ENCODE results near the gene CFAP61.
"Not testable (repeated sequence)": the region's sequence is repeated elsewhere in the genome, so short reads cannot be mapped to it uniquely, and the experiment has no call there.

Gene CFAP61

DNA sequence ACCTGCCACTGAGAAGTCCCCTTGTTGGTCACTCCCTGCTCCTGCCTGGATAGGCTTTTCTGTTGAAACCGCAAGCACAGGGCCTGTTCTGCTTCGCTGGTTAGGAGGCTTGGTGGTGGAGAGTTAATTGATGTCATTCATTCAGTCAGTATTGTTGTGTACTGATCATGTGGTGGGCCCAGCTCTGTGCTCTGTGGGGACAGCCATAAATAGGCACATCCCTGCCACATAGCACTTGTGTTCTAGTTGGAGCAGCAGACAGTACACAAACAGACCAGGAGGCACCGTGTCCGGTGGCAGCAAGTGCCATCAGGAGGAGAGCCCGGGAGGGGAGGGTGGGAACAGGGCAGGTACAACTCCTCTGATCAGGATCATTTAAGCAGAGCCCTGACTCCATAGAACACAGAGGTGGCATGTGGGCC lies 160.4 kb downstream of the CFAP61 start:
- peak; percentile 94 for DNase-seq

DNA sequence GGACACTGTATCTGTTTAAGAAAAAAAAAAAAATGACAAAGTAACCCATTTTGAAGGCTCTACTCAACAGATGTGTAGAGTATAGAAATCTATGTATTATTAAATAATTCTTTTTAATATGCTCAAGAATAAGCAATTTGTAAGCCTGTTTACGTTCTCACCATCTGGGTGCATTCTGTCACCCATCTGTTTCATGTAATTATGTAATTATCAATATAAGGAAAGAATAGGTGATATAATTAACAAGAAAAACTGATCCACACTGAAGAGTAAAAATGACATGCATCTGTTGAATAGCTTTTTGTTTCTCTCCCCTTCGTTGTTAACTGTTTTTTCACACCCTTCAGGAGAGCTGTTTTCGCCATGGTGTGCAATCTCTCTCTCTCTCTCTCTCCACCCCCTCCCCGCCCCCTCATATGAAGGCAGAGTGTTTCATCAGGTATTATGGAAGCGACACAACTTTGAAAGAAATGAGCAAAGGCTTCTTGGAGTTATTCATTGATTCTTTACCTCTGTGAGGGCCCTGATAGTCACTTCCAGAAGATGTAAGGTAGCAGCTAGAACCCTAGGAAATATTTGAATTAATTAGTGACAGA lies 161.3 kb downstream of the CFAP61 start:
- no peak for DNase-seq

DNA sequence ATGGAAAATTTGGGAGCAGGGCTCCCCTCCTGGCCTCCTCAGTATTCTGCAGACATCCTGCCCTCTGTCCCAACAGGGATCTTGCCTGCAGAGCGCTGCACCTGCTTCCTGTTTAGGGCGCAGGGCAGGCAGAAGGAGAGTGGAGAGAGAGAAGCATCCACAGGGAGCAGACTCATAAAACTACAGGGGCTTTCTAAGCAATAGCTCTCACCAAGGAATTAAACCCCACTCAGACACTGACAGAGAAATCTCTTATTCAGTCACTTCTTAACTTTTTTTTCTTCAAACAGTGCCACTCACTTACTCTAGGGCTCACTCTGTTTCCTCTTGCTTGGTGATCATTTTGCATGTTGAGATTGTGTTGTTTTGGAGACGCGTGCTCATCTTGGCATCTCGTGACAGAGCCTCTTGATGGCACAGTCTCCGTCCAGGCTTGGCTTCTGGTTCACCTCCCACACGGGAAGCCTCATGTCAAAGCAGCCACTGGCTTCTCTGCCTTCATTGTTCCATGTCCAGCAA lies 162.5 kb downstream of the CFAP61 start:
- DNase-seq: peak; percentile 86

DNA sequence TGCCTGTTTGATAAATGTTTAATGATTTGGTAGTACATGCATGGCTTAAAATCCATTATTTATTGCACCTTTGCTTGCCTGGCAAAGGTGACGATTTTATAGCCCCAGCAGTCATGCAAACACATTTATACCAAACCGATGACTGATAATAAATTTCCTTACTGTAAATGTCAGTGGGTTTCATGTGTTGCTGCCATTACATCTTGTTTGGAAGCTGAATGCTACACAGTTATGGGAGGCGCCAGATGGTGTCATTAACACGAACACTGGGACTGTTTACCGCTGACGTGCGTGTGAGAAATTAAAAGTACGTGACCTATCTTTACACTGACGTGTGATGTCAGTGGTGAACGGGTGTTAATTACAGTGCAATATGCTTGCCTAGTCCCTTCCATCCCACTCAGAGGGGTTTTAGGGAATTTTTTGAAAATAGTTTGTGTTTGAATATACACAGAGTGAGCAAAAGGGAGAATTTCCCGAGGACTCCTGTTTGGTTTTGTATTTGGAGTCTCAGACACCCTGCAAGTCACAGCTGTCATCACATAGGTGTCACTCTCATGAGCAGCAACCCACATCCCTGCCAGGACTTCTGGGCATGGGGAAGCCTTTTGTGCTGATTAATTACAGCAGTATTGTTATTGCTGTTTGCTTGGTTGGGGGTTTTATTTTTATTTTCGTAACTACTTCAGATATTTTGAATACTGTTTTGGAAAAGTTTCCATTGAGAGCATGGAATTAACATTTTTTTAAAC lies 163.8 kb downstream of the CFAP61 start:
- peak; percentile 95 for DNase-seq

DNA sequence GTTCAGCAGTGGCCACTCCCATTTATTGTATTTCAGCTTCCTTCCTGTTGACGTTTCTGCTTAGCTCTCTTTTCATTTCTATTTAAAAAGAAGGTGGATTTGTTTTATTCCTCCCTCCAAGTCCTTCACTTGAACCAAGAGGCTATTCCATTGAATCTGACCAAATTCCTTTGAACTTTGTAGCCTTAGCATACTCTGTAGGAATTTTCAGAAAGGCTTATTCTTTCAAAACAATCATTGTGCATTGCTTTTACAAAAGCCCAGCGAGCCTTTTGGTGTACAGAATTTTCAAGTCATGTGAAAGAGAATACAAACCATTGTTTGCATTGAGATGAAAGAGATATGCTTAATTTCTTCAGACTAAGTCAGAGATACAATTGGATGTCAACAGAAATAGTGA lies 164.6 kb downstream of the CFAP61 start:
- DNase-seq: no peak

DNA sequence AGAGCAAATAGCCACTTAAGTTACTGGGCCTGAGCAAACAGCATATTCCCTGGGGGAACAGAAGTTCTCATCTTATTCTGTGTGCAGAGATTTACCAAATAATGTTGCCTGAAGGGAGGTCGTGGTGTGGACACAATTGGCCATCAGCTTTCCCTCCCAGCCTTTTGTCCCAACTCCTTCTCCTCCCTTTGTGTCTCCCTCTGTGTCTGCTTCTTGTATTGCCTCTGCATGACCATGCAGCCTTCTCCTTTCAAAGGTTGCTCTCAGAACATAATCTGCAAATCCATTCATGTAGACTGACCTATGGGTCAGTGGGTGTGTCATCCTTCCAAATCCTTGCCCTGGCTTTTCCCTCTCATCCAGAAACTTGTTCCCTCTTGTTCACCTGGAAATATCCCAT lies 165.3 kb downstream of the CFAP61 start:
- no peak for DNase-seq

DNA sequence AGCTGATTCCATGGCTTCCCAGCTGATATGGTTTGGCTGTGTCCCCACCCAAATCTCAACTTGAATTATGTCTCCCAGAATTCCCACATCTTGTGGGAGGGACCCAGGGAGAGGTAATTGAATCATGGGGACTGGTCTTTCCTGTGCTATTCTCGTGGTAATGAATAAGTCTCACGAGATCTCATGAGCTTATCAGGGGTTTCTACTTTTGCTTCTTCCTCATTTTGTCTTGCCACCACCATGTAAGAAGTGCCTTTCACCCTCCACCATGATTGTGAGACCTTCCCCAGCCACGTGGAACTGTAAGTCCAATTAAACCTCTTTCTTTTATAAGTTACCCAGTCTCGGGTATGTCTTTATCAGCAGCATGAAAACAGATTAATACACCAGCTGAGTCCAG lies 165.8 kb downstream of the CFAP61 start:
- DNase-seq: not testable (repeated sequence)

DNA sequence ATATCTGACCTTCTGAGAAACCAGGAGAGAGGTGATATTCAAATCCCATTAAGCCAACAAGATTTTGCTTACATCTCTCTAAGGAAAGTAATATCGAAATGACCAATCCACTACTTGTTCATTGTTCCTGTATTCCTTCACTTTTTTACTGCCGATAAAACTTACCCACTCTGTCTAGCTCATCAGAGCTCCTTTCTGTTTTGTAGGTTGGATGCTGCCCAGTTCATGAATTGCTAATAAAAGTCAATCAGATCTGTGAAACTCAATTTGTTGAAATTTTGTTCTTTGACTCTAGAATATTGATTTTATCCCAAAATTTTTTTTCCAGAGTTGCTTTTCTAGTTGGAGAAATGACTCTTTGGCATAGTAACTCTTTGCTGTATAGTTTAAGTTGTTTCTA lies 166.7 kb downstream of the CFAP61 start:
- no peak for DNase-seq

DNA sequence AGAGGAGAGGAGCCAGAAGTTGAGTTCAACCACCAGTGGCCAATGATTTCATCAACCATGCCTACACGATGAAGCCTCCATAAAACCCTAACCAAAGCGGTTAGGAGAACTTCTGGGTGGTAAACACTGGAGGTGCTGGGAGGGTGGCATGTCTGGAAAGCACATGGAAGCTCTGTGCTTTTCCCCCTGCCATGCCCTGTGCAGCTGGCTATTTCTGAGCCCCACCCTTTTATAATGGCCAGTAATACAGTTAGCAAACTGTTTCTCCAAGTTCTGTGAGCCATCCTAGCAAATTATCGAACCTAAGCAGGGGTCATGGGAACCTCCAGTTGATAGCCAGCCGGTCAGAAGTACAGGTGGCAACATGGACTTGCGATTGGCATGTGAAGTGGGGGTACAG lies 167.8 kb downstream of the CFAP61 start:
- DNase-seq: no peak

DNA sequence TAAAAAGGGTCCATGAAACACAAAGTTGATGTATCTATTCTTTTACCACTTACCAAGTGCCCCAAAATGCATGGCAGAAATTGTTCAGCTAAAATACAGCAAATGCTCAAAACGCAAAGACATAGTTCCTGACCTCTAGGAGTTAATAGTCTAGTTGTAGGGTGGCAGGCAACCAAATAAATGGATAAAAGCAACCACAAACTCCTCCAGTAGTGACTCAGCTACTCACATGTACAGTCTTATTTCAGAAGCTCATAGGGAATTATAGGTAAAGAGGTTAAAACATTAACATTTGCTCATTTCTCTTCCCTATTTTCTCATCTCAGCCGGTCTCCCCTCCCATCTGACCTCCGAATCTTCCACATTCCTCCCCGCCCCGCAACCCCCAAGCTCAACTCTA lies 171.6 kb downstream of the CFAP61 start:
- DNase-seq: no peak

DNA sequence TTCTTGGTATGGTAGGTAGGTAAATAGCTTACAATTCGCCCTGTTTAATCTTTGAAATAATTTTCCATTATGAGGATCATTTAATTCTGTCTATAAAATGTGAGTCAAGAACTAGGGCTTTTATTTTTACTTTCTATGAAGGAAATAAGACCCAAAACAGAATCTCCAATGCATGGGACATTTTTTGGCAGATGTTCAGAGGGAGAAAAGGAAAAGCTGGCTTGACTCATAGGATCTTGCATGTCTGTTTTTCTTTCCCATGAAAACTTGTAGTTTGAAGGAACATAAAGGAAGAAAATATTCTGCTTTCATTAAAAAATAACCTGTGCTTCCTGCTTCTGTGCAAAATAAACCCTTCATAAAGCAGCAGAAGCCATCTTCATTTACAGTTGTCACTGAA lies 172.5 kb downstream of the CFAP61 start:
- DNase-seq: no peak

DNA sequence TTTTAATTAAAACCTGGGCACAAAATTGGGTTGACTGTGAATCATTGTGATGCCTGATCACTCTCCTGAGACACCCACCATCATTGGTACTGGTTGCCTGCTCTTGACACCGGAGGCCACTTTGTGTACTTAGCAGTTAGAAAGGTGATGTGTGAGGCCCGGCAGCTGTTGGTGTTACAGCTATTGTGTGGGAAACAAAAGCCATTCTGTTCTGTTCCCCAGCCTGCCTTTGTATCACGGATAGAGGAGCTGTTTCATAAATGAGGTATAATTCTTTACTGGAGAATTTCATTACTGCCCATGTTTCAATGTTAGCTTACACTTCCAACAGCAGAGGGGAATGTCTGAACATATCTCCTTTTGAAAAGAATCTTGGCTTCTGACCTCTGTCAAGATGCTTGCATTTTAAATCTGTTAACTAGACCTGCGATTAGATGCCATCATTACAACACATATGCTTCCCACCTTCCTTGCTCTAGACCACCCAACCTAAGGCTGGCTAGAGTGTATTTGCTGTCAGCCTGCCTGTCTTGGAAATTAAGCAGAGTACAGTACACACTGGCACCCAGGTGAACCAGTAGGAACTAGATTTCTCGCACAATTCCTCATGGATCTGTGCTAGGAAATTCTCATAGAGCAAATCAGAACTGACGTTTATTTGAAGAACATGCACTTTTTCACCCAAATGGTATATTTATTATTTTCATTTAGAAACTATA lies 173.2 kb downstream of the CFAP61 start:
- peak; percentile 95 for DNase-seq

DNA sequence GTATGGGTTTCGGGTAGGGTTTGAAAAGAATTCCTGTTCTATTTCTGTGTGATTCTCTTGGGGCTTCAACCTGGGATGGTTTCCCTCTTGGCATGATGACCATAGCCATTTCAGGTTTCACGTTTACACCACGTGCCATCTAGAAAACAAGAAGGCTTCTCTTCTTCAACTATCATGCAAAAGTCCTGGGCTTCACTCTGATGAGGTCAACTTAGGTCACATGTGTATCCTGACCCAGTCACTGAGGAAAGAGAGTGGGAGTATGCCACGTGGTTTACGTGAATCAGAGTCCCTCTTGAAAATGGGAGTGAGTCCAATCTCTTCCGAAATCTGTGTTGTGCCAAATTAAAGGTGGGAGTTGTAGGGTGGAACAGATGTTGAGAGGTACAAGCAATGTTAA lies 174.2 kb downstream of the CFAP61 start:
- no peak for DNase-seq

DNA sequence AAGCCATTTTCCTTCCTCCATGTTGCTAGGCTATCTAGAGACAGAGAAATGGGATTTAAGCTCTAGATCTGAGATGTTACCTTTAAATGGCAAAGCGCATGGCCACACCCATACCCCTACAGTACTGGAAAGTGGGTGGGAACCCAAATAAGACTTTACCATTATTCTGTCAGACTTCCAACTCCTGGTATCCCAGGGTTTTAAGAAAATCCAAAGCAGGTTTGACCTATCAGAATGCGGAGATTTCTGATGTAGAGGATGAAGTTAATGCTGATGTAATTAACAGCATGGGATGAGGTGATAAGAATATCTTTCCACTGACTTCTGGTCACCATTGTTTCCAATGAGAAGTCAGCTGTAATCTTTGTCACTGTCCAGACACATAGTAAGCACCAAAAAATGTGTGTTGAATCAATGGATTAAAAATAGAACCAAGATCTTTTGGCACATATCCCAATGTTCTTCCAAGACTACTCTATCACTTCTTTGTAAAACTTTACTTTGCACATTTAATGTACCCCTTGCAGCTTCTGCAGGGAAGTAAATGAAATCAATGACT lies 174.8 kb downstream of the CFAP61 start:
- DNase-seq: no peak

DNA sequence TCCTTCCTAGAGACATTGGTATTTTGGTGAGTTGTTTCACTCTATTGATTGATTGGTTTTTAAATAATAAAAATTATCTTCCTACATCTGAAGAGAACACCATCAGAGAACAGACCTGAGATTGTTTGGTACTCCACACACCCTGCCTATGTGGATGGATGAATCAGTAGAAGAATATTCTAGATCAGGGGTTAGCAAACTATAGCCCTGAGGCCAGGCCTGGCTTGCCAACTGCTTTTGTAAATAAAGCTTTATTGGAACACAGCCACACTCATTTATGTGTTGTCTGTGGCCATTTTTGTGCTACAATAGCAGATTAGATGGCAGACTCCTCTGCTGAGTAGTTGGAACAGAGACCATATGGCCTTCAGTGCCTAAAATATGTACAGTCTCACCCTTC lies 176.0 kb downstream of the CFAP61 start:
- DNase-seq: no peak

DNA sequence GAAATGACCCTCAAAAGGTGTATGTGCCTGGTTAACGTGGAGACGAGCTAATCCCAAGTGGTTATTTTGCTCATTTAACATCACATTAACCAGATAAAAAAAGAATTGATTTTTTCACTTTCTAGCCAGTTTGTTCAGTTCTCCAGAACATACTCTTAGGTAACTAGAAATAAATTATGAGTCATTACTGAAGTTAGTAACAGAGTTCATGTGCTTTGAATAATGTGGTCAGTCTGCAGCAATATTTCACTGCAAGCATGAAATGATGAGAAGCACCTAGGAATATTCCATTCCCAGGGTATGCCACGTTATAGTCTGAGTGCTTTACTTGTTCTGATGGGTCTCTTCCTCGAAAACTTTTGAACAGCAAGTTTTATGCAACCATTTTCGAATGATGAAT lies 177.3 kb downstream of the CFAP61 start:
- DNase-seq: no peak

DNA sequence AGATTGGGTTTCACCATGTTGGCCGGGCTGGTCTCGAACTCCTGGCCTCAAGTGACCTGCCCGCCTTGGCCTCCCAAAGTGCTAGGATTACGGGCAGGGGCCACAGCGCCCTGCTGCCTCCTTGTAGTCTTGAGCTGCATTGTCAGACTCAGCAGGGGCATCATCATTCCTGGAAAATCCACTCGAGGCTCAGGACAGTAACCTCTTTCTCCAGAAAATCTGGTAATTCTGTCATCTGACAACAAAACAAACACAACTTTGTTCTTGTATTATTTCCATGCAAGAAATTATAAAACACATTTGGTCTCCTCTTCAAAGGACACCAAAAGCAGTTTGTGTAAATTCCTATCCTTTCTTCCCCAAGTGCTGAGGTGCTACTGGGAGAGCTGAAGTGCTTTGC lies 178.4 kb downstream of the CFAP61 start:
- no peak for DNase-seq

DNA sequence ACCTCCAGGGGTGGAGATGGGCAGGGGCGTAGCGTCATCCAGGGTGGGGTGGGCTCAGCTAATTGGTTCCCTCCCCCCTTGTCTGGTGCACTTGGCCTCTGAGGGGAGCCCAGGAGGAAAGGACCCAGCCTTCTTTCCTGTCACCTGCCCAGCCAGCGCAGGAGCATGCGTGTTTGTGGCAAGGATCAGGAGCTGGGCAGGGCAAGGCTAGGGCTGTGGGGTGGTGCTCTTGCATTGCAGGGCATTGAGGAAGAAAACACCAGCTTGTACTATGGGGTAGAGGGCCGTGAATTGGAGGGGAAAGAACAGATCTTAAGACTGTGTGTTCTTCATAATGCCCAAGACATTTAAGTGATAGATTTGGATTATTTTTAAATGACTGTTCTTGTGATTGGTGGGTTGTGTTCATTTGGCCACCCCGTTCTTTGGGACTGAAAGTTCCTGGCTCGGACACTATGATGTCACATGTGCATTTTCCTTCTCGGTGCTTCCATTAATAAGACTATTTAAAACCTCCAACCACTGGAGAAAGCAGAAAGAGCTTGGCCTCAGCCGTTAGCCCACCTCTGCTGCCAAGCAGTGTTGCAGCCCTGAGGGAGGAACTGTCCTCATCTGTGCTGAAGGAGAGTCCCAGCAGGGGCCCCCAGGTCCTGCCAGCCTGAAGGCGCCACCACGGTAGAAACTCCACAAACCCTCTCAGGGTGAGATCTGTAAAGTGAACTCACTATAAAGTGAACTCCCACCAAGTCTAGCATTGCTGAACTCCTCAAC lies 179.4 kb downstream of the CFAP61 start:
- no peak for DNase-seq

DNA sequence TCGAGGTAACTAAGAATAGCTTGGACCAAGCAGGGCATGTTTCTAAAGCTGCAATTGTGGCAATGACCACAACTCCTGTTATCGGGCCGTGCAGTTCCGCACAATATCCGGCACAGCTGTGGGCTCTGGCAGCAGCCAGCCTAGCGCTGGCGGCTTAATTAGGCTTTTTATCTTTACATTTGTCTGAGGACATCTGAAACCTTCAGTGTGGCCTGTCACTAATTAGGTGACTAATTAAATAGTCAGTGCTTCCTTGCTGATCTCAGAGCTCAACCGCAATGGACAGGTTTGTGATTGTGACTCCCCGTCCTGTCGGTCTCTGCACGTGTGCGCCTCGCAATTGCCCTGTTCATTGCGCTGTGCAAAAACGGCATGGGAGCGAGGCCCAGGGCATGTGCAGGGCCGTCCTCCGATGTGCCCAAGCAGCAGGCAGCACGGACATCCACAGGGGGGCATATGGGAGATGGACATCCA lies 180.7 kb downstream of the CFAP61 start:
- no peak for DNase-seq

DNA sequence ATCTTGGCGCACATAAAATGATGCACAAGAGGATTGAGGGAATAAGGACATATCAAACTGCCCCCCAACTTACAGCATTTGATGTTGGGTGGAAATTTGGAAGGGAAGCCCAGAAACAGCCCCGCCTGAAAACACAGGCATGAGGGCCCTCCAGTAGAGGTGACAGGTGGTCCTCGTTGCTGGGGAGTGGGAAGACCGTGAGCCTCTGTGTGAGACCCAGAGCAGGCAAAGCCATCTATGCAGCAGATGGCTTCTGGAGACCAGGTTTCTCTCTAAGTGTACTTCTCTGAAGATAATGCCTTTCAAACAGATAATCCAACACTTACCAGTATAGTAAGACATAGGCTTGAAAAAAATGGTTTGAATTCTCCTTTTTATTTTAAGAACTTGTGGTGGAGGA lies 183.3 kb downstream of the CFAP61 start:
- DNase-seq: no peak

DNA sequence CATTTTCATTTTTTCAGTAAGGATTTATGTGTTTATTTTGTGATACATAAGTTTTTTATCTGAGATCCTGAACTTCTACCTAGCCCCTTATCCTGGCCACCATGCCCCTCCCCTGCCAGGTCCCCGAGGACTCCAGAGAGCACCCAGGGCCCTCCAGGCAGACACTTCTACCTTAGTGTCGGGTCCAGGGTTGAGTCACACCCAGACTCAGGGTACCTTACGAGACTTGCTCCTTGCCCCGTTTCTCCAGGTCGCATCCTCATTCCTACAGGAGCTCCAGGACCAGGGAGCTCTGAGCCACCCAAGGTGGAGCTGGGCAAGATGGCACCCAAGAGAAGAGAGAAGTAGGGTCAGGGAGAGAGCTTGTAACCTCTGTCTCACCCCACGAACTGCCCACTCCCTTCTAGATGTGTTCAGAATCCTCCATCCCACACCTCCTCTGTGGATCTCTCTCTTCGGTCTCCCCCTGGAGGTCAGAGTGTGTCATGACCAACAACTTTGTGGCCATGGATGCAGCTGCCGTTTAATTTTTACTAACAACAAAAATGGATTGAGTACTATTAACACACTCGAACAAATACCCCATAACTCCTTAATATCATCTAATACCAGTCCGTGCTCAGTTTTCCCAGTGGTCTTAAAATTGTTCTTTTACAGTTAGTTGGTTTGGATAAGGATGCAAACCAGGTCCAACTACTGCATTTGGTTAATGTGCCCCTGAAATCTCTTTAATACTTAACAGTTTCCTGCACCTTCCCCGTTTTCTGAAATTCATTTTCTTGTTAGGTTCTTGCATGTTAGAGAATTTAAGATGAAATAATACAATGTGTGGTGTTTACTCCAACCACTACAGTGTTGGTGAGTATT lies 185.0 kb downstream of the CFAP61 start:
- DNase-seq: no peak

DNA sequence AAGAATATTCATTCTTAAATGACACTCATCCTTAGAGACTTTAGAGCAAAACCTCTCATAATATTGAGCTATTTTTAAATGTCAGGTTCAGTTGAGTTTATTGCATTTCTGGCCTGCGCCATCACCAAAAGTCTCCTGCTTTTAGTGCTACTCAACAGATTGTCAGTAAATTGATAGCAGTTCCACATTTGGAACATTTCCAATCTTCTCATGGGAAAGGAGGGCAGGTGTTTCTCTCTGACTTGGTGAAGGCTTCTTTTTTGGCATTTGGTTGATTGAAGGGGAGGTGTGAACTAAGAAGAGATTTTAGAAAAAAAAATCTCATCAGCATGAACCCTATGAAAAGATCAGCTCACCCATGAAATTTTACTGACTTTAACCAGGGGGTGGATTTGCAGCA lies 189.6 kb downstream of the CFAP61 start:
- DNase-seq: peak; percentile 41
